ENCODE data around the gene ID2. TPM values are rescaled to one million over a fixed set of nuclear protein-coding genes. Genes with fewer than 3 reads are reported as not detected.

The ID2 gene
- total and polyA plus RNA-seq, 2 of the 13 experiments (the other 11 are each of a cell fraction or from before 2014, with no cell fraction given): 214 to 719 TPM

- TF ChIP-seq HES4 (CRISPR knock-in tag; IDR thresholded peaks at IDR 0.05; ENCODE audit: borderline replicate concordance): no peak
- no peak for TF ChIP-seq AGO1 (IDR thresholded peaks at IDR 0.05; ENCODE audit: low read depth, low read length, poor library complexity, severe bottlenecking)
- TF ChIP-seq FUBP1 (CRISPR knock-in tag; IDR thresholded peaks at IDR 0.05; ENCODE audit: borderline replicate concordance): no peak
- TF ChIP-seq NR2F1 (CRISPR knock-in tag; IDR thresholded peaks at IDR 0.05): peak; percentile 75 to 84; a peak in 3 of 4 replicates
- no peak for TF ChIP-seq ZNF253 (CRISPR knock-in tag; IDR thresholded peaks at IDR 0.05; ENCODE audit: borderline replicate concordance)
- no peak for TF ChIP-seq GABPA (IDR thresholded peaks at IDR 0.05; ENCODE audit: low read depth, low read length)
- TF ChIP-seq GABPA (CRISPR knock-in tag; IDR thresholded peaks at IDR 0.05; ENCODE audit: low read depth): peak; percentile 22; the same call in 1 of the 2 replicates
- TF ChIP-seq ZSCAN31 (CRISPR knock-in tag; IDR thresholded peaks at IDR 0.05; ENCODE audit: low read depth): peak; percentile 47; the same call in 1 of the 2 replicates
- TF ChIP-seq TGIF2 (CRISPR knock-in tag; IDR thresholded peaks at IDR 0.05): peak; percentile 22; the same call in 1 of the 2 replicates
- TF ChIP-seq DDIT3 (CRISPR knock-in tag; IDR thresholded peaks at IDR 0.05): no peak
- peak; percentile 78 for TF ChIP-seq HDAC1 (CRISPR knock-in tag; IDR thresholded peaks at IDR 0.05)
- no peak for TF ChIP-seq ZNF570 (CRISPR knock-in tag; IDR thresholded peaks at IDR 0.05; ENCODE audit: borderline replicate concordance)
- peak; percentile 85; the same call in 1 of the 2 replicates for TF ChIP-seq ZNF431 (CRISPR knock-in tag; IDR thresholded peaks at IDR 0.05; ENCODE audit: borderline replicate concordance, low read depth)
- TF ChIP-seq ELK4 (CRISPR knock-in tag; IDR thresholded peaks at IDR 0.05; ENCODE audit: borderline replicate concordance): no peak
- no peak for TF ChIP-seq CERS6 (CRISPR knock-in tag; IDR thresholded peaks at IDR 0.05)
- TF ChIP-seq CSRNP1 (CRISPR knock-in tag; IDR thresholded peaks at IDR 0.05): no peak
- TF ChIP-seq ETV6 (CRISPR knock-in tag; conservative IDR thresholded peaks at IDR 0.05): no peak
- no peak for TF ChIP-seq KLF9 (CRISPR knock-in tag; IDR thresholded peaks at IDR 0.05; ENCODE audit: low read depth)
- TF ChIP-seq MBD4 (IDR thresholded peaks at IDR 0.05; ENCODE audit: borderline replicate concordance, low read length): no peak
- peak; percentile 20; the same call in 1 of the 2 replicates for TF ChIP-seq PHF8 (CRISPR knock-in tag; IDR thresholded peaks at IDR 0.05)
- TF ChIP-seq MLXIP (CRISPR knock-in tag; IDR thresholded peaks at IDR 0.05; ENCODE audit: borderline replicate concordance): no peak
Measured at GRCh38 chr2:8656160-8656641, 25.7 kb upstream of the ID2 start (continued).

Data from HepG2 (cell line).